SK-N-SH (cell line): Measurements from ENCODE around the gene DIS3L2. TPM values are rescaled to one million over a fixed set of nuclear protein-coding genes. Genes with fewer than 3 reads are reported as not detected.

Source experiments
- CTCF ChIA-PET: fragments of 300-600, 350-600 bp; formaldehyde crosslinking; extraction: SDS; loops from one replicate; lab custom pipeline; 2021; lab: Yijun Ruan, JAX
- POLR2A ChIA-PET: fragments of 350-600 bp; sonication (Branson Sonifier 250); formaldehyde crosslinking; extraction: SDS; loops from one replicate; lab custom pipeline; 2020; ENCODE audit warnings: antibody characterized with exemption, inconsistent platforms; lab: Yijun Ruan, JAX
- DNase-seq: peaks from one replicate; pipeline ENCODE4 v3.0.0; 2012
- H2AFZ ChIP-seq: fragments of 200-600 bp; sonication (generic); 2 replicates; pipeline ENCODE4 v1.8.1; 2016; ENCODE audit warnings: antibody characterized with exemption, mild to moderate bottlenecking, low read depth
- H3F3A ChIP-seq: fragments of 200-600 bp; sonication (generic); replicated peaks from 2 replicates; pipeline ENCODE3; 2016; ENCODE audit warnings: antibody characterized with exemption, mild to moderate bottlenecking; ENCODE audit not compliant: insufficient read depth
- H3K27ac ChIP-seq, 2 experiments: fragments of 200-500 bp in 1 of 2; fragments of 200-600 bp in 1 of 2; sonication (Bioruptor generic) in 1 of 2; sonication (generic), shearing (Covaris generic) in 1 of 2; 2 replicates each; pipeline versions ENCODE4 v1.5.1 to v1.6.1; 2014 to 2016; ENCODE audit warnings: low read depth in 2 of 2, inconsistent platforms in 1 of 2, low read length in 1 of 2, mild to moderate bottlenecking in 1 of 2, mixed read lengths in 1 of 2
- H3K27me3 ChIP-seq: fragments of 200-600 bp; sonication (generic), shearing (Covaris generic); 2 replicates; pipeline ENCODE4 v1.6.1; 2016; ENCODE audit warnings: mixed run types; ENCODE audit not compliant: insufficient read depth
- H3K36me3 ChIP-seq, 2 experiments: fragments of 200-500 bp in 1 of 2; fragments of 200-600 bp in 1 of 2; sonication (Bioruptor generic) in 1 of 2; sonication (generic) in 1 of 2; replicated peaks in 1 of 2; 2 replicates each; pipeline versions ENCODE3 to v1.5.1; 2014 to 2016; ENCODE audit warnings: low read length in 1 of 2, mild to moderate bottlenecking in 1 of 2; ENCODE audit not compliant: insufficient read depth in 2 of 2, control insufficient read depth in 1 of 2
- H3K4me1 ChIP-seq, 2 experiments: fragments of 200-500 bp in 1 of 2; fragments of 200-600 bp in 1 of 2; sonication (Bioruptor generic) in 1 of 2; sonication (generic), shearing (Covaris generic) in 1 of 2; 2 replicates each; pipeline versions ENCODE4 v1.5.1 to v1.6.1; 2014 to 2016; ENCODE audit warnings: low read depth in 1 of 2, low read length in 1 of 2, mixed run types in 1 of 2; ENCODE audit not compliant: insufficient read depth in 2 of 2, control insufficient read depth in 1 of 2
- H3K4me2 ChIP-seq: fragments of 200-600 bp; sonication (generic), shearing (Covaris generic); 2 replicates; pipeline ENCODE4 v1.6.1; 2017; ENCODE audit warnings: mixed run types
- H3K4me3 ChIP-seq, 2 experiments: fragments of 200-500 bp in 1 of 2; fragments of 200-600 bp in 1 of 2; sonication (Bioruptor generic) in 1 of 2; sonication (generic), shearing (Covaris generic) in 1 of 2; 2 replicates each; pipeline versions ENCODE4 v1.5.1 to v1.8.1; 2014 to 2016; ENCODE audit warnings: low read depth in 2 of 2, inconsistent platforms in 1 of 2, low read length in 1 of 2, mild to moderate bottlenecking in 1 of 2, mixed read lengths in 1 of 2, moderate library complexity in 1 of 2
- H3K79me2 ChIP-seq: fragments of 200-600 bp; sonication (generic); 2 replicates; pipeline ENCODE4 v1.8.1; 2017; ENCODE audit warnings: mild to moderate bottlenecking; ENCODE audit not compliant: insufficient read depth
- H3K9ac ChIP-seq: fragments of 200-600 bp; sonication (generic); 2 replicates; pipeline ENCODE4 v1.6.1; 2017; ENCODE audit warnings: mixed run types
- H3K9me2 ChIP-seq: fragments of 200-600 bp; sonication (generic); 2 replicates; pipeline ENCODE4 v1.6.1; 2017; ENCODE audit warnings: mixed run types
- H3K9me3 ChIP-seq: fragments of 200-600 bp; sonication (generic); 2 replicates; pipeline ENCODE4 v1.6.1; 2017; ENCODE audit warnings: mixed run types, mild to moderate bottlenecking, moderate library complexity
- H4K20me1 ChIP-seq: fragments of 200-600 bp; sonication (generic); 2 replicates; pipeline ENCODE4 v1.6.1; 2017; ENCODE audit warnings: mild to moderate bottlenecking, mixed run types; ENCODE audit not compliant: insufficient read depth
- CHD2 ChIP-seq: fragments of 150-350 bp; IDR thresholded peaks from 2 replicates; pipeline ENCODE4 v1.6.1; 2018; ENCODE audit warnings: low read length; ENCODE audit not compliant: partially characterized antibody
- CTCF ChIP-seq: fragments of 200-600 bp; sonication (generic); IDR thresholded peaks from 2 replicates; pipeline ENCODE4 v1.6.1; 2017; ENCODE audit warnings: antibody characterized with exemption, mild to moderate bottlenecking, moderate library complexity
- ELF1 ChIP-seq: IDR thresholded peaks from 2 replicates; pipeline ENCODE4 v1.4.0; 2012
- EZH2phosphoT487 ChIP-seq: fragments of 200-600 bp; sonication (generic); IDR thresholded peaks from 2 replicates; pipeline ENCODE4 v1.6.1; 2017; ENCODE audit warnings: low read depth, mixed run types, mild to moderate bottlenecking, antibody characterized with exemption, moderate library complexity, borderline replicate concordance
- FOSL2 ChIP-seq: IDR thresholded peaks from 2 replicates; pipeline ENCODE4 v1.4.0; 2012; ENCODE audit warnings: low read depth, mild to moderate bottlenecking, moderate library complexity, borderline replicate concordance
- FOXM1 ChIP-seq: IDR thresholded peaks from 2 replicates; pipeline ENCODE4 v1.4.0; 2012; ENCODE audit warnings: low read depth, mild to moderate bottlenecking
- GABPA ChIP-seq: IDR thresholded peaks from 2 replicates; pipeline ENCODE4 v1.4.0; 2012; ENCODE audit warnings: low read depth, mild to moderate bottlenecking
- IRF3 ChIP-seq: fragments of 150-350 bp; IDR thresholded peaks from 2 replicates; pipeline ENCODE4 v1.6.1; 2016; ENCODE audit warnings: mild to moderate bottlenecking, low read depth, low read length
- MAX ChIP-seq: IDR thresholded peaks from 2 replicates; pipeline ENCODE4 v1.4.0; 2012; ENCODE audit warnings: low read depth
- RCOR1 ChIP-seq: fragments of 150-350 bp; IDR thresholded peaks from 2 replicates; pipeline ENCODE4 v1.6.1; 2017; ENCODE audit warnings: antibody characterized with exemption, low read length
- USF2 ChIP-seq: fragments of 150-350 bp; IDR thresholded peaks from 2 replicates; pipeline ENCODE4 v1.6.1; 2017; ENCODE audit warnings: antibody characterized with exemption, low read length, low read depth, borderline replicate concordance
- WGBS: methylation state at CpG from one replicate; pipeline ENCODE4 v1.1.6; 2017; ENCODE audit warnings: low lambda C conversion rate; 5-methylcytosine and 5-hydroxymethylcytosine counted together
- polyA plus RNA-seq, 3 experiments: library from polyadenylated mRNA; depleted of rRNA; stranded (reverse); fragments of >200 nt; gene quantifications; 2 replicates each; pipeline ENCODE4 v1.2.3, GENCODE V29; 2012

The DIS3L2 gene
- polyA plus RNA-seq, 1 of the 3 experiments (the other 2 are of a cell fraction), result 17.9 TPM

- TF ChIP-seq USF2, result no peak
Measured at GRCh38 chr2:231947694-231948093, 13.8 kb upstream of the DIS3L2 start (continued).

GRCh38 chr2:231951452-231952035, 10.0 kb upstream of the DIS3L2 start:
- no peak overlapping the region for H3K4me2 ChIP-seq
- H3K36me3 ChIP-seq, result no peaks in the 10 kb centered on the region
- DNase-seq, result no peak
- no peaks in the 10 kb centered on the region for H3K9me3 ChIP-seq
- no peaks in the 10 kb centered on the region for H3F3A ChIP-seq
- H3K27me3 ChIP-seq, result no peaks in the 10 kb centered on the region
- H3K27ac ChIP-seq, result no peak overlapping the region
- no peak overlapping the region for H2AFZ ChIP-seq
- CTCF ChIA-PET, result no interaction called here
- no peak overlapping the region for H3K4me3 ChIP-seq
- POLR2A ChIA-PET, result no interaction called here
- H4K20me1 ChIP-seq, result no peaks in the 10 kb centered on the region
- no peak overlapping the region for H3K9ac ChIP-seq
- no peaks in the 10 kb centered on the region for H3K9me2 ChIP-seq
- WGBS, result 46% methylated on average over 2 of the region's 2 CpGs
- TF ChIP-seq CHD2 (no peak), FOXM1 (no peak), MAX (no peak), EZH2phosphoT487 (no peak), GABPA (no peak), FOSL2 (no peak), IRF3 (no peak), CTCF (no peak), ELF1 (no peak), RCOR1 (no peak)
- no peaks in the 10 kb centered on the region for H3K79me2 ChIP-seq
- H3K4me1 ChIP-seq, result no peaks in the 10 kb centered on the region
